SK-N-MC (cell line): ENCODE data around the gene TRIM29.

Experiments
- EZH2 ChIP-seq: fragments of 200-600 bp; sonication (generic); IDR thresholded peaks from one replicate; pipeline ENCODE4 v1.6.1; 2017; ENCODE audit warnings: antibody characterized with exemption
- POLR2AphosphoS5 ChIP-seq: IDR thresholded peaks from 2 replicates; pipeline ENCODE4 v1.6.1; 2012; ENCODE audit warnings: mild to moderate bottlenecking, low read depth, low read length, borderline replicate concordance

- no peak for TF ChIP-seq POLR2AphosphoS5
- no peak for TF ChIP-seq EZH2
Observed at GRCh38 chr11:120068114-120068573, 69.8 kb downstream of the TRIM29 start.
